ENCODE results near the gene CTRL. TPM values are rescaled to one million over a fixed set of nuclear protein-coding genes. Genes with fewer than 3 reads are reported as not detected.

CTRL gene
- total and polyA plus RNA-seq, 4 donors: 0.09 to 5.0 (median 0.30) TPM

GRCh38 chr16:67979955-67980678, 48.5 kb upstream of the CTRL start, which contains the start of gene DPEP3:
TSS of gene DPEP3 (minus strand) at chr16:67980499. CDS start at chr16:67980380, 119 bp downstream.
- H3K36me3 ChIP-seq (ENCODE audit: control insufficient read depth in 4 of 4, insufficient read depth in 3 of 4, low read depth in 1 of 4, low read length in 3 of 4): no peaks in the 10 kb centered on the region
- no peak within 1 kb of the TSS for H3K27ac ChIP-seq (ENCODE audit: low read depth in 1 of 2, low read length in 2 of 2)
- TF ChIP-seq ZBTB33 (IDR thresholded peaks at IDR 0.05) (no peak), CTCF (IDR thresholded peaks at IDR 0.05; ENCODE audit: low read depth, low read length, missing input control) (no peak), JUND (IDR thresholded peaks at IDR 0.05) (no peak), YY1 (IDR thresholded peaks at IDR 0.05) (no peak), GABPA (IDR thresholded peaks at IDR 0.05 in 1 of 2, conservative IDR thresholded peaks at IDR 0.05 in 1 of 2) (no peak), MAX (IDR thresholded peaks at IDR 0.05) (no peak), FOXA1 (IDR thresholded peaks at IDR 0.05) (no peak), HNF4G (IDR thresholded peaks at IDR 0.05) (no peak), SP1 (IDR thresholded peaks at IDR 0.05) (no peak), EGR1 (IDR thresholded peaks at IDR 0.05; ENCODE audit: low read depth in 2 of 2) (no peak), RAD21 (IDR thresholded peaks at IDR 0.05) (no peak), ATF3 (IDR thresholded peaks at IDR 0.05) (no peak), HNF4A (conservative IDR thresholded peaks at IDR 0.05) (no peak), REST (IDR thresholded peaks at IDR 0.05) (no peak), TAF1 (conservative IDR thresholded peaks at IDR 0.05) (no peak), NR2F2 (IDR thresholded peaks at IDR 0.05) (no peak)
- no peaks in the 10 kb centered on the region for H3K27me3 ChIP-seq (ENCODE audit: control insufficient read depth in 4 of 4, insufficient read depth in 4 of 4, low read length in 3 of 4)
- no peak within 1 kb of the TSS for H3K4me3 ChIP-seq (ENCODE audit: low read depth in 1 of 3, low read length in 3 of 3)
- no peaks in the 10 kb centered on the region for H3K9me3 ChIP-seq (ENCODE audit: control insufficient read depth in 4 of 4, low read length in 3 of 4)
- H3K4me1 ChIP-seq (ENCODE audit: control insufficient read depth in 4 of 4, insufficient read depth in 4 of 4, low read length in 3 of 4): no peaks in the 10 kb centered on the region
- 63% methylated on average over 62 of the region's 62 CpGs for WGBS
- no peak for DNase-seq (ENCODE audit: low spot score)
- no peak within 1 kb of the TSS for H3K9ac ChIP-seq (ENCODE audit: low read depth in 1 of 2, low read length in 2 of 2)
